Coronary artery (tissue), 2 donors: ENCODE measurements around the gene ZNF710.

Experiments
- DNase-seq: peaks from one replicate; pipeline ENCODE4 v3.0.0-alpha.2; 2017; ENCODE audit warnings: low spot score
- H3K27ac ChIP-seq, 2 donors: fragments of 200-600 bp; sonication (generic); one replicate each; pipeline ENCODE4 v1.5.1; 2016 to 2019
- H3K4me3 ChIP-seq: fragments of 200-600 bp; sonication (generic); 2 replicates; pipeline ENCODE4 v1.5.1; 2016; ENCODE audit warnings: mild to moderate bottlenecking, moderate library complexity
- TF ChIP-seq, protein P1 (sequence below): fragments of 200-600 bp; sonication (generic); IDR thresholded peaks from one replicate; pipeline ENCODE4 v1.5.1; 2019; ENCODE audit warnings: antibody characterized with exemption

Gene ZNF710

DNA sequence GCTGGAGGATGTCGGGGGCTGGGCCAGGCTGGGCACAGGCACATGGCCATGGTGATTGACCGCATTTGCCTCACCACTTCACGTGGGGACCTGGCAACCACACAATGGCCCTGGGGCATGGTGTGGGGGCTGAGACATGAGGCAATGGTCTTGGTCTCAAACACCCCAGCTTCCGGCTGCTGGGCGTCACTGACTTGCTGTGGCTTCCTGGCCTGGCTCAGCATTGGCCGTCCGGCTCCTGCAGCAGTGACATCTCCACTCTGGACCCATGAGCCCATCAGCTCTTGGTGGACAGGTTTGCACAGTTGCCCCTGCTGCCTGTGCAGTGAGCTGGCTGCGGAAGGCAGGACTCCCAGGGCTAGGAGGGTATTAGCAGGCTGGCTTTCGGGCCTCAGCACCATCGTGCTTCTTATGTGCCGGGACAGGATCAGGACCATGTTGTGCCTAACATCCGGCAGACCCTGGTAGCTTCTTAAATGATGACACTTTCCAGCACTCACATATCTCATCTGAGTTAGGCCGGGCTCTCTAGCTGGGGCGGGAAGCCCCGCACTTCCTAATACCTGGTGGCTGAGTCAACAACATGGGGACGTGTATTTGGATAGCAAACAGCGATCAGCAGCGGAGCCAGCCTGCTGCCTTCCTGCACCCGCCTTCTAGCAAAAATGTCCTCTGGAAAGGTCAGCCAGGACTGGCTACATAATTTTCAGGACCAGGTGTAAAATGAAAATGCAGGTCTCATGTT is 34.1 kb downstream of the ZNF710 start:
- peak overlapping the region in 1 of 2 donors; percentile 82 for H3K27ac ChIP-seq
- peak; percentile 79 for DNase-seq
- TF ChIP-seq, protein P1, sequence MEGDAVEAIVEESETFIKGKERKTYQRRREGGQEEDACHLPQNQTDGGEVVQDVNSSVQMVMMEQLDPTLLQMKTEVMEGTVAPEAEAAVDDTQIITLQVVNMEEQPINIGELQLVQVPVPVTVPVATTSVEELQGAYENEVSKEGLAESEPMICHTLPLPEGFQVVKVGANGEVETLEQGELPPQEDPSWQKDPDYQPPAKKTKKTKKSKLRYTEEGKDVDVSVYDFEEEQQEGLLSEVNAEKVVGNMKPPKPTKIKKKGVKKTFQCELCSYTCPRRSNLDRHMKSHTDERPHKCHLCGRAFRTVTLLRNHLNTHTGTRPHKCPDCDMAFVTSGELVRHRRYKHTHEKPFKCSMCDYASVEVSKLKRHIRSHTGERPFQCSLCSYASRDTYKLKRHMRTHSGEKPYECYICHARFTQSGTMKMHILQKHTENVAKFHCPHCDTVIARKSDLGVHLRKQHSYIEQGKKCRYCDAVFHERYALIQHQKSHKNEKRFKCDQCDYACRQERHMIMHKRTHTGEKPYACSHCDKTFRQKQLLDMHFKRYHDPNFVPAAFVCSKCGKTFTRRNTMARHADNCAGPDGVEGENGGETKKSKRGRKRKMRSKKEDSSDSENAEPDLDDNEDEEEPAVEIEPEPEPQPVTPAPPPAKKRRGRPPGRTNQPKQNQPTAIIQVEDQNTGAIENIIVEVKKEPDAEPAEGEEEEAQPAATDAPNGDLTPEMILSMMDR: no peak
- peak overlapping the region; percentile 25 for H3K4me3 ChIP-seq

DNA sequence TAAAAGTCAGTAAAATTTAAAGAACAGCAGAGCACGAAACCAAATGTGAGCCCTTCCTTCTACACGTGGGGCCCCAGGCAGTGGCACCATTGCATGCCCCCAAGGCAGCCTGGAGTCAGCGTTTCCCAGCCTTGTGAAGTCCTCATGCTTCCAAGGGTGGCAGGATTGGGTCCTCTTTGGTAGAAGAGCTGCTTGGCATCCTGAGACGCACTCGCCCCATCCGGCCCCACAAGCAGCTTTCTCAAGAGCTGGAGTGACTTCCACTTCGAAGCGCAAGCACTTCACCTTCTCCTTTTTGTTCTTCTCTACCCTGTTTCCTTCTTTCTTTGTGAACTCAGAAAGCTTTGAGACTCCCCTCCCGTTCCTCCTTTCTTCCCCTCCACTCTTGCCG is 34.7 kb downstream of the ZNF710 start:
- Histone ChIP-seq H3K4me3 (no peak overlapping the region), H3K27ac (peak overlapping the region in 1 of 2 donors; percentile 82)
- TF ChIP-seq, protein P1: no peak
- no peak for DNase-seq

DNA sequence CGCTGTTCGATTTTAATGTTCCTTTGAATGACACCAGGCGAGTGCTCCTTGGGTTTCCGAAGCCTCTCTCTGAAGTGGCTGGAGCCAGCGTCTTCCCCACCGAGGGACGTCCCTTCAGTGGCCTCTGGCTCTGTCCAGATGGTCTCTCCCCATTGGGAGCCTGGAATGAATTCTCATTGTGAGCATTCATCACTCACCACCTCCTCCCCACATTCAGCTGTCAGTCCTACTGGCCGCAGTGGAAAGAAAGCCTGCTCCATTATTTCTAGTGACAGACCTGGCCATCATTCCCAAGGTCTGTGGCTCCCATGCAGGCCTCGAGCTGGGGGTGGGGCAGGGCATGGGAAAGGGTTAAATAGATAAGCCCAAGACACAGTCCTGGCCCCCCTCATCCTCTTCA is 35.2 kb downstream of the ZNF710 start:
- Histone ChIP-seq H3K27ac (peak overlapping the region in 1 of 2 donors; percentile 82), H3K4me3 (no peak overlapping the region)
- TF ChIP-seq, protein P1: no peak
- peak; percentile 52 for DNase-seq

DNA sequence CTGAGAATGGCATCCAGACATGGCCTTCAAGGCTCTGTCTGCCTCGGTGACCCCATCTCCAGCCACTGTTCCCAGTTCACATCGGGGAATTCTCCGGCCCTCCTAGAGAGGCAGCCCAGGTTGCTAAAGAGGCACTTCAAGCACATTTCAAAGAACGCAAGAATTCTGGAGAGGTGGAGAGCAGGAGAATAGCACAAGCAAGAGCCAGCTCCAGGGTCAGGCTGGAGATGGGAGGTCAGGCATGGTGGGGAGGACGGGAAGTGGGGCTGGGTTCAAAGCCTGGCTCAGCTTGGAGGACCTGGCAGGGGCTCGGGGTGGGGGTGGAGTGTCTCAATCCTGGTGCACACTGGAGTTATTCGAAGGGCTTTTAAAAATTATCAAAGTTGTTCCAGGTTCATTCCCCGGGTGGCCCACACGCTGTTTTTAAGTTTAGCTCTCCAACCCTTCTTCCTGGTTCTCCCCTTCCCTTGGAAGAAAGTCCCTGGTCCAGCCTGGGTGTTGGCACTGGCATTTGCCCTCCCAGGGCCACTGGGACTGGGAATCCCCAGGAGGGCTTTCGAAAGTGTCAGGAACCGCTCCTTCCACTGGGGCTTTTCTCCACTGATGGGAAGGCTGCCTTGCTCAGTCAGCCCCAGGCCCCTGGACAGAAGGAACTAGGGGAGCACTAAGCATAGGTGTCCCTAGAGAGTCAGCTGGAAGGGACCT is 35.8 kb downstream of the ZNF710 start:
- TF ChIP-seq, protein P1: no peak
- DNase-seq: no peak
- peak overlapping the region in 1 of 2 donors; percentile 46 for H3K27ac ChIP-seq
- H3K4me3 ChIP-seq: no peak overlapping the region

DNA sequence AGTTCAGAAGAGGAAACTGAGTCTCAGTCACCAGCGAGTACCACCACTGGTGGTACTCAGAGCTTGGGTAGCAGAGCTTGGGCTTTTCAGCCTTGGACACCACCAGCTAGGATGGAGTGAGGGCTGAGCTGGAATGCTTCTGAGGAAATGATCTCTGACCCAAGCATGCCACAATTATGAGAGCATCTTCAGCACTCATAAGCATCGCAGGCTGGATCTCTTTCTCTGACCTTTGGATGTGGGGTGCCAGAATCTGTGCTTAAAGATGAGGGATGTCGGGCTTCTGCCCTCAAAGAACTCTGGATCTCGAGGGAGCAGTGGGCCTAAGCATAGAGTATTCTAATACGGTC is 36.4 kb downstream of the ZNF710 start:
- no peak overlapping the region for H3K4me3 ChIP-seq
- no peak for DNase-seq
- TF ChIP-seq, protein P1: no peak
- no peak overlapping the region for H3K27ac ChIP-seq

DNA sequence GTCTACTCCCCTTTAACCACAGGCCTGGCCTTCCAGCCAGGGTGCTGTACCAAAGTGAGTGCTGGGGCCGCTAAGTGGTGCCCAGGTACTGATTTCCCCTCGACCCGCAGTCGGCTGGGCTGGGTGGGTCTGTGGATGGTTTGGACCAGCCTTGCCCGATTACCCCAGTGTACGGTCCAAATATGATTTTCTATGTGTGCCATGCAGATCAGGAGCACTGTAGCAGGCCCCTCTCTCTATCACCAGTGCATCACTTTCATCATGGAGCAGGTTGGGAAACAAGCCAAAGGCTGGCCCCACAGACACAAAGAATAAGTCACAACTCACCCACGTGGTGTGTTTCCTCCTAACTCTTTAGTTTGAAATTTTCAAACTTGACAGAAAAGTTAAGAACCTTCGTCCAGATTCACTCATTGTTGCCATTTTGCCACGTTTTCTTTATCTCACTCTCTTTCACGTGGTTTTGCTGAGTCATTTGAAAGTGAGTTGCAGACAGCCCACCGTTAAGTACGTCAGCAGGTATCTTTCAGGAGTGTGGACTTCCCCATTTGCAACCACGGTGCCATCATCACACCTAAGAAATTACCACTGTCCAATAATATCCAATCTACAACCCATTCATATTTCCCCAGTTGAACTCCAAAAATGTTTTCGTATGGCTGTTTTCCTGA is 37.0 kb downstream of the ZNF710 start:
- TF ChIP-seq, protein P1: no peak
- Histone ChIP-seq H3K27ac (no peak overlapping the region), H3K4me3 (no peak overlapping the region)
- DNase-seq: no peak
